ENCODE results near the gene ZNF33B.
"Not testable (repeated sequence)": the region's sequence is repeated elsewhere in the genome, so short reads cannot be mapped to it uniquely, and the experiment has no call there.

ZNF33B gene

GRCh38 chr10:42638055-42638820 is at the start of gene ZNF33B:
ZNF33B (minus strand) TSS chr10:42638570; CDS start chr10:42636928, 1,642 bp downstream.
- peak; percentile 97 for DNase-seq

GRCh38 chr10:42684517-42684916 is 46.1 kb upstream of the ZNF33B start:
- DNase-seq: no peak

- no peak for DNase-seq
Measured at GRCh38 chr10:42680267-42680666, 41.9 kb upstream of the ZNF33B start.

- DNase-seq: not testable (repeated sequence)
Measured at GRCh38 chr10:42665181-42665979, 27.0 kb upstream of the ZNF33B start.

GRCh38 chr10:42654419-42654818 is 16.0 kb upstream of the ZNF33B start:
- no peak for DNase-seq

- no peak for DNase-seq
Measured at GRCh38 chr10:42652858-42653257, 14.5 kb upstream of the ZNF33B start.

GRCh38 chr10:42650374-42650773 is 12.0 kb upstream of the ZNF33B start:
- no peak for DNase-seq

- DNase-seq: no peak
Measured at GRCh38 chr10:42648512-42648911, 10.1 kb upstream of the ZNF33B start.

- no peak for DNase-seq
Measured at GRCh38 chr10:42646687-42647640, 8.6 kb upstream of the ZNF33B start.

GRCh38 chr10:42646214-42646613 is 7.8 kb upstream of the ZNF33B start:
- DNase-seq: no peak

GRCh38 chr10:42645516-42645915 is 7.1 kb upstream of the ZNF33B start:
- DNase-seq: no peak

GRCh38 chr10:42645103-42645502 is 6.7 kb upstream of the ZNF33B start:
- DNase-seq: no peak

GRCh38 chr10:42640610-42641229 is 2.4 kb upstream of the ZNF33B start:
- DNase-seq: no peak

GRCh38 chr10:42638821-42639270 is 476 bp upstream of the ZNF33B start:
- no peak for DNase-seq

GRCh38 chr10:42637648-42638054 is 719 bp downstream of the ZNF33B start:
- DNase-seq: no peak

- no peak for DNase-seq
Measured at GRCh38 chr10:42637142-42637541, 1.2 kb downstream of the ZNF33B start.

GRCh38 chr10:42635098-42635497 is 3.3 kb downstream of the ZNF33B start:
- DNase-seq: no peak

GRCh38 chr10:42632564-42632963 is 5.8 kb downstream of the ZNF33B start:
- no peak for DNase-seq

- DNase-seq: no peak
Measured at GRCh38 chr10:42630537-42631134, 7.7 kb downstream of the ZNF33B start.

GRCh38 chr10:42623929-42624328 is 14.4 kb downstream of the ZNF33B start:
- DNase-seq: no peak

GRCh38 chr10:42618424-42618823 is 19.9 kb downstream of the ZNF33B start:
- DNase-seq: no peak

GRCh38 chr10:42615419-42615818 is 23.0 kb downstream of the ZNF33B start:
- no peak for DNase-seq
